ENCODE data around the gene SOX8.
"Not testable (repeated sequence)": the region's sequence is repeated elsewhere in the genome, so short reads cannot be mapped to it uniquely, and the experiment has no call there.

SOX8 gene

GRCh38 chr16:943971-944370 lies 37.6 kb upstream of the SOX8 start:
- Histone ChIP-seq H3K36me3 (ENCODE audit: insufficient read depth, low read depth, low read length) (no peaks in the 10 kb centered on the region), H3K4me3 (ENCODE audit: low read length) (no peak overlapping the region), H3K9ac (ENCODE audit: low read depth, low read length) (no peak overlapping the region), H3K9me3 (ENCODE audit: insufficient read depth, low read depth, low read length) (peaks cover 12% of the 10 kb centered on the region; the same call in 1 of the 2 replicates), H3K27me3 (ENCODE audit: insufficient read depth, low read length) (no peaks in the 10 kb centered on the region), H3K27ac (ENCODE audit: low read length) (no peak overlapping the region), H3K4me1 (ENCODE audit: insufficient read depth, low read length) (no peaks in the 10 kb centered on the region)

- H3K9ac ChIP-seq (ENCODE audit: low read depth, low read length) = no peak overlapping the region
- H3K27ac ChIP-seq (ENCODE audit: low read length) = no peak overlapping the region
- H3K36me3 ChIP-seq (ENCODE audit: insufficient read depth, low read depth, low read length) = no peaks in the 10 kb centered on the region
- no peaks in the 10 kb centered on the region for H3K27me3 ChIP-seq (ENCODE audit: insufficient read depth, low read length)
- peaks cover 12% of the 10 kb centered on the region; the same call in 1 of the 2 replicates for H3K9me3 ChIP-seq (ENCODE audit: insufficient read depth, low read depth, low read length)
- H3K4me1 ChIP-seq (ENCODE audit: insufficient read depth, low read length) = no peaks in the 10 kb centered on the region
- no peak overlapping the region for H3K4me3 ChIP-seq (ENCODE audit: low read length)
These were observed 36.1 kb upstream of the SOX8 start for GRCh38 chr16:945271-946047.

- no peaks in the 10 kb centered on the region for H3K4me1 ChIP-seq (ENCODE audit: insufficient read depth, low read length)
- no peaks in the 10 kb centered on the region for H3K36me3 ChIP-seq (ENCODE audit: insufficient read depth, low read depth, low read length)
- H3K27me3 ChIP-seq (ENCODE audit: insufficient read depth, low read length) = no peaks in the 10 kb centered on the region
- peaks cover 12% of the 10 kb centered on the region; the same call in 1 of the 2 replicates for H3K9me3 ChIP-seq (ENCODE audit: insufficient read depth, low read depth, low read length)
- no peak overlapping the region for H3K9ac ChIP-seq (ENCODE audit: low read depth, low read length)
- no peak overlapping the region for H3K27ac ChIP-seq (ENCODE audit: low read length)
- no peak overlapping the region for H3K4me3 ChIP-seq (ENCODE audit: low read length)
These were observed 35.5 kb upstream of the SOX8 start for GRCh38 chr16:946048-946395.

- no peak overlapping the region for H3K4me3 ChIP-seq (ENCODE audit: low read length)
These were observed 34.2 kb upstream of the SOX8 start for GRCh38 chr16:947255-947921.

GRCh38 chr16:947922-948303 lies 33.7 kb upstream of the SOX8 start:
- H3K27ac ChIP-seq (ENCODE audit: low read length); H3K4me1 ChIP-seq (ENCODE audit: insufficient read depth, low read length); H3K9ac ChIP-seq (ENCODE audit: low read depth, low read length); H3K36me3 ChIP-seq (ENCODE audit: insufficient read depth, low read depth, low read length); H3K9me3 ChIP-seq (ENCODE audit: insufficient read depth, low read depth, low read length); H3K27me3 ChIP-seq (ENCODE audit: insufficient read depth, low read length); H3K4me3 ChIP-seq (ENCODE audit: low read length): not testable (repeated sequence)

More at GRCh38 chr16:947255-947921, 34.2 kb upstream of the SOX8 start:
- peaks cover 3% of the 10 kb centered on the region; the same call in 1 of the 2 replicates for H3K9me3 ChIP-seq (ENCODE audit: insufficient read depth, low read depth, low read length)
- H3K36me3 ChIP-seq (ENCODE audit: insufficient read depth, low read depth, low read length) = no peaks in the 10 kb centered on the region
- H3K4me1 ChIP-seq (ENCODE audit: insufficient read depth, low read length) = no peaks in the 10 kb centered on the region
- H3K27ac ChIP-seq (ENCODE audit: low read length) = no peak overlapping the region
- no peaks in the 10 kb centered on the region for H3K27me3 ChIP-seq (ENCODE audit: insufficient read depth, low read length)
- no peak overlapping the region for H3K9ac ChIP-seq (ENCODE audit: low read depth, low read length)

- H3K27ac ChIP-seq (ENCODE audit: low read length); H3K9me3 ChIP-seq (ENCODE audit: insufficient read depth, low read depth, low read length); H3K4me3 ChIP-seq (ENCODE audit: low read length); H3K9ac ChIP-seq (ENCODE audit: low read depth, low read length); H3K36me3 ChIP-seq (ENCODE audit: insufficient read depth, low read depth, low read length); H3K27me3 ChIP-seq (ENCODE audit: insufficient read depth, low read length); H3K4me1 ChIP-seq (ENCODE audit: insufficient read depth, low read length): not testable (repeated sequence)
These were observed 32.8 kb upstream of the SOX8 start for GRCh38 chr16:948767-949166.

- H3K4me1 ChIP-seq (ENCODE audit: insufficient read depth, low read length); H3K9ac ChIP-seq (ENCODE audit: low read depth, low read length); H3K27me3 ChIP-seq (ENCODE audit: insufficient read depth, low read length); H3K27ac ChIP-seq (ENCODE audit: low read length); H3K36me3 ChIP-seq (ENCODE audit: insufficient read depth, low read depth, low read length); H3K9me3 ChIP-seq (ENCODE audit: insufficient read depth, low read depth, low read length); H3K4me3 ChIP-seq (ENCODE audit: low read length): not testable (repeated sequence)
These were observed 30.6 kb upstream of the SOX8 start for GRCh38 chr16:950733-951573.

- Histone ChIP-seq H3K36me3 (ENCODE audit: insufficient read depth, low read depth, low read length) (no peaks in the 10 kb centered on the region), H3K9me3 (ENCODE audit: insufficient read depth, low read depth, low read length) (no peaks in the 10 kb centered on the region), H3K4me3 (ENCODE audit: low read length) (no peak overlapping the region), H3K9ac (ENCODE audit: low read depth, low read length) (no peak overlapping the region), H3K27ac (ENCODE audit: low read length) (no peak overlapping the region), H3K4me1 (ENCODE audit: insufficient read depth, low read length) (no peaks in the 10 kb centered on the region), H3K27me3 (ENCODE audit: insufficient read depth, low read length) (no peaks in the 10 kb centered on the region)
These were observed 29.8 kb upstream of the SOX8 start for GRCh38 chr16:951660-952301.

GRCh38 chr16:952321-952720 lies 29.2 kb upstream of the SOX8 start:
- Histone ChIP-seq H3K27ac (ENCODE audit: low read length) (no peak overlapping the region), H3K4me3 (ENCODE audit: low read length) (no peak overlapping the region), H3K27me3 (ENCODE audit: insufficient read depth, low read length) (no peaks in the 10 kb centered on the region), H3K9me3 (ENCODE audit: insufficient read depth, low read depth, low read length) (no peaks in the 10 kb centered on the region), H3K36me3 (ENCODE audit: insufficient read depth, low read depth, low read length) (no peaks in the 10 kb centered on the region), H3K4me1 (ENCODE audit: insufficient read depth, low read length) (no peaks in the 10 kb centered on the region), H3K9ac (ENCODE audit: low read depth, low read length) (no peak overlapping the region)

- not testable (repeated sequence) for H3K4me3 ChIP-seq (ENCODE audit: low read length); H3K4me1 ChIP-seq (ENCODE audit: insufficient read depth, low read length); H3K36me3 ChIP-seq (ENCODE audit: insufficient read depth, low read depth, low read length); H3K27me3 ChIP-seq (ENCODE audit: insufficient read depth, low read length); H3K27ac ChIP-seq (ENCODE audit: low read length); H3K9me3 ChIP-seq (ENCODE audit: insufficient read depth, low read depth, low read length); H3K9ac ChIP-seq (ENCODE audit: low read depth, low read length)
These were observed 27.8 kb upstream of the SOX8 start for GRCh38 chr16:953818-954217.

- H3K4me3 ChIP-seq (ENCODE audit: low read length); H3K4me1 ChIP-seq (ENCODE audit: insufficient read depth, low read length); H3K27ac ChIP-seq (ENCODE audit: low read length); H3K9ac ChIP-seq (ENCODE audit: low read depth, low read length); H3K9me3 ChIP-seq (ENCODE audit: insufficient read depth, low read depth, low read length); H3K36me3 ChIP-seq (ENCODE audit: insufficient read depth, low read depth, low read length); H3K27me3 ChIP-seq (ENCODE audit: insufficient read depth, low read length): not testable (repeated sequence)
These were observed 25.8 kb upstream of the SOX8 start for GRCh38 chr16:955766-956165.

Measured in iPS-20b (cell line).